ENCODE data around the gene CATSPERB.

GRCh38 chr14:91575469-91576208 lies 156.2 kb downstream of the CATSPERB start:
- no peak for TF ChIP-seq CTCF (IDR thresholded peaks at IDR 0.05; ENCODE audit: control extremely low read depth in 1 of 3, insufficient read depth in 1 of 3, low read depth in 1 of 3, low read length in 3 of 3)
- TF ChIP-seq ATF2 (IDR thresholded peaks at IDR 0.05; ENCODE audit: low read length), result no peak
- TF ChIP-seq SIN3A (conservative IDR thresholded peaks at IDR 0.05 in 1 of 2, IDR thresholded peaks at IDR 0.05 in 1 of 2; ENCODE audit: low read depth in 1 of 2, low read length in 2 of 2), result no peak
- TF ChIP-seq HDAC2 (IDR thresholded peaks at IDR 0.05; ENCODE audit: borderline replicate concordance in 1 of 2, low read depth in 2 of 2, low read length in 2 of 2), result no peak
- no peak for TF ChIP-seq SP2 (IDR thresholded peaks at IDR 0.05; ENCODE audit: low read length)
- no peak for TF ChIP-seq EZH2 (IDR thresholded peaks at IDR 0.05; ENCODE audit: low read depth, low read length, severe bottlenecking)
- no peak for TF ChIP-seq EGR1 (IDR thresholded peaks at IDR 0.05; ENCODE audit: borderline replicate concordance, low read depth, low read length)
- no peak for TF ChIP-seq EP300 (IDR thresholded peaks at IDR 0.05; ENCODE audit: borderline replicate concordance in 1 of 2, low read depth in 2 of 2, low read length in 2 of 2)
- no peak for TF ChIP-seq CEBPB (IDR thresholded peaks at IDR 0.05; ENCODE audit: low read depth, low read length)
- TF ChIP-seq ATF3 (IDR thresholded peaks at IDR 0.05; ENCODE audit: insufficient read depth, low read depth, low read length), result no peak
- TF ChIP-seq POLR2A (IDR thresholded peaks at IDR 0.05; ENCODE audit: control extremely low read depth in 1 of 2, low read depth in 2 of 2, low read length in 2 of 2), result no peak

Data from H1 (cell line).